SW480 (cell line): Measurements from ENCODE around the gene ORM1.

ENCODE experiments used
- DNase-seq: peaks from one replicate; pipeline ENCODE4 v3.0.0-alpha.2; 2016; ENCODE audit warnings: low spot score

The ORM1 gene

GRCh38 chr9:114344188-114344566 lies 21.3 kb downstream of the ORM1 start:
- DNase-seq, result no peak

DNA sequence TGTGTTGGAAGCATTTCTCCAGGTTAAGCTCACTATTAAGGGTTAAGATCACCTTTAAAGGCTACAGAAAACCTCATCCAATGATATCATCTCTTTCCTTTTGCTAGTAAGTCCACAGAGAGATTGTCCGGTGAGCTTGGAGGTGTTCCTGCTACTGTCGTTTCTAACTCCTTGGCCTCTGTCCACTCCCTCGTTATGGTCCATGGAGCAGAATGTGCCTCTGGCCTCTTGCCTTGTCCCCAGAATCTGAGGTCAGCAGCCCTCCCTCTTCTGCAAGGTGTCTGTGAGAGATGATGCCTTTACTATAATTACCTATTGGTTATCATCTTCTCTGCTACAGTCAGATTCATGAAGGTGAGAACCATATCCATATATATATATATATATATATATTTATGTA lies 21.8 kb downstream of the ORM1 start:
- no peak for DNase-seq

DNA sequence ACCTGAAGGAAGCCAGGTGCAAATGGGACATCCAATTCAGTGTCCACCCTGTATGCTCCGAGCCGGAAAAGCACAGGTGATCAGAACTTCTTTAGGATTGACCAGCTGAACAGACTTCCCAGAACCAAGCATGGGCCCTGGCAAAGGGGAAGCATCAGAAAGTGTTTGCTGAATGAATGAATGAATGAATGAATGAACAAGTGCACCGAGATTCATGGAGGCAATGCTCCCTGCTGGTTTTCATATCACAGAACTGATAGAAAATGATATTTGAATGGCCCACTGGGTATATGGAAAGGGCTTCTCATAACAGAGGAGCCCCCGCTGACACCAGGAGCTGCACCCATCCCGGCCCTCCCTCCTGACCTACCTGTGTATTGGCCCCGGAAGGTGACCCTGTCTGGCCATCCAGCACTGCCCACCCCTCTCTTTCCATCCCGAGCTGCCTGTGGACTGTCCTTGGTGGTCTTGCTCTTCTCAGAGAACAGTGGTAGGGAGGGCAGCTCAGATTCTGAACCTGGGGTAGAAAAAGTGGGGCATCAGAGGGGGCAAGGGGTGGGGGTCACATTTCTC lies 22.7 kb downstream of the ORM1 start:
- DNase-seq, result no peak

DNA sequence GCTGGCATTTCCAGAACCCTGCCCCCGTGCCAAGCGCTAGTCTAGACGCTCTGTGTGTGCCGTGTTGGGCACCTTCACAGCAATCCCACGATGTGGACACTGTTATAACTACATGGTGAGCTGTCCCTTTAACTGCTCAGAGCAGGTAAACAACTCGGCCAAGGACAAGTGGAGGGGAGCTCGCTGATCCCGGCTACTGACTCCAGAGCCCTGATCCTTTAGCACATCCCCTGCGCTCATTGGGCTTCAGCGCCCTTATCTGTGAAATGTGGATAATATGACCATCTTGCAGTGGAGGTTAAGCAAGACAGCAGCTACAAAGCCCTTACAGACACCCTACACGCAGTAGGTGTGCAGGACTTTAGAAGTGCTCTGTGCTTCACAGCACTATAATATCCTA lies 23.2 kb downstream of the ORM1 start:
- DNase-seq, result no peak

DNA sequence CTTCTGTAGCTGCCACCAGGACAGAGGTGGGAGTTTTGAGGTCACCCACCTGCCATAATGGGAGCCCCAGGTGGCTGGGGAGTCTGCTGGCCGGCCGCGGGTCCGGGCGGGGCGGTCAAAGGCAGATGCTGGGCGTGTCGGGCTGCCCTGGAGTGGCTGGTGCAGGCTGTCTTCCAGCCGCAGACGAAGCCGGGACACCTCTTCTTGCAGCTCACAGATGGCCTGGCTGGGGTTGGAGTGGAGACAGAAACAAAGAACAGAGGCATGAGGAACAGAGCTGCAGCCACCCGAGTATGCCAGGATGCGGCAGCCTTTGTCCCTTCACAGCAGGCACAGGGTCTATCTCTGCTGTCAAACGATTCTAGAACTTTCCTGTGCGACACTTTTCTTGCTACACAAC lies 24.8 kb downstream of the ORM1 start:
- DNase-seq, result no peak

DNA sequence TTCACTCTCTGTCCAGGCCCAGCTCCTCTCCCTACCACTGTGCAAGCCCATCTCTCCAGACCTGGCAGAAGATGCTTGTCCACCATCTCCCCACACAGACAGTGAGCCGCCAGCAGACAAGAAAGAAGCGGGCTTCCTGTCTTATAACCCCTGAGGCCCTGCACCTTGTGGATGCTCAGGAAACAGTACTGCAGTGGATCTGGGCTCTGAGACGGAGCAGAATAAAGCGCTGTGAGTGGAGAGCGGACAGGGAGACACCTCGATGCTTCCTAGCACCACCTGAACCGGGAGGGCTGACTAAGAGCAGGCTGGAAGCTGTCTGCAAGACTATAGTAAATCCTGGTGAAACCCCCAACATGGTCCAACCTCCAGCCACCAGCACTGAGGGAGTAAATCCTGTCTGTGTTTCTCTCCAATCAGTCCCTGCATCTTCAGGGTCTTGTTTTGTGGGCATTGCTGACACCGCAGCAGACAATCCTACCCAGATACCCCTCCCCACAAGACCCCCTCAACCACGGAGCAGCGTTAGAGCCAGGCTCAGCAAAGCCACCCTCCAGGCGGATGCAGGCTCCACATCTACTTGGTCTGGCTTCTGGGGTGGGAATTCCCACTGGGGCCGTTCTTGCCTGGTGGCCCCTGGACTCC lies 25.5 kb downstream of the ORM1 start:
- DNase-seq, result no peak

DNA sequence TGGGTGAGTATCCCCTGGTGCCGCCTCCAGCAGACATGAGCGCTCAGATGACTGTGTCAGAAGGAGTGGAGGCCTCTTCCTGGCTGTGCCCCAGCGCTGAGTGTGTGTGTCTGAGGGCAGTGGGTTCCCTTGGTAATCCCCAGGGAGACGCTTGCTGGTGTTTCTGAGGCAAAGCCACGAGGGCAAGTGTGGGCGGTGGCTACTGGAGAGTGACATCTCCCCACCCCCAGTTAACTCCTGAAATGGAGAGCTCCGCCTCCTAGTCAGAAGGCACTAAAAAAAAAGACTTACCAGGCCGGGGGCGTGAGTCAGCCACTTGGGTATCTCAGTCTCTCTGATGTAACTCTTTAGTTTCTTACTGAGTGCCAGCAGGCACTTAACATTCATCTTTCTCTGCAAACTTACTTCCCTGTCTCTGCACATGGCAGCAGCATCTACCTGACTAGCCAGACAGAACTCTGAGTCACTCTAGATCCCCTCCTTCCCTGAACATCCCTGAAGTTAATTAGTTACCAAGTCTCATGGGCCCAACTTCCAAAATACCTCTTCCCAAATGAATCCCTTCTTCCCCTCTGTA lies 26.1 kb downstream of the ORM1 start:
- DNase-seq, result peak; percentile 78

- no peak for DNase-seq
Observed at GRCh38 chr9:114349713-114350480, 27.0 kb downstream of the ORM1 start.

DNA sequence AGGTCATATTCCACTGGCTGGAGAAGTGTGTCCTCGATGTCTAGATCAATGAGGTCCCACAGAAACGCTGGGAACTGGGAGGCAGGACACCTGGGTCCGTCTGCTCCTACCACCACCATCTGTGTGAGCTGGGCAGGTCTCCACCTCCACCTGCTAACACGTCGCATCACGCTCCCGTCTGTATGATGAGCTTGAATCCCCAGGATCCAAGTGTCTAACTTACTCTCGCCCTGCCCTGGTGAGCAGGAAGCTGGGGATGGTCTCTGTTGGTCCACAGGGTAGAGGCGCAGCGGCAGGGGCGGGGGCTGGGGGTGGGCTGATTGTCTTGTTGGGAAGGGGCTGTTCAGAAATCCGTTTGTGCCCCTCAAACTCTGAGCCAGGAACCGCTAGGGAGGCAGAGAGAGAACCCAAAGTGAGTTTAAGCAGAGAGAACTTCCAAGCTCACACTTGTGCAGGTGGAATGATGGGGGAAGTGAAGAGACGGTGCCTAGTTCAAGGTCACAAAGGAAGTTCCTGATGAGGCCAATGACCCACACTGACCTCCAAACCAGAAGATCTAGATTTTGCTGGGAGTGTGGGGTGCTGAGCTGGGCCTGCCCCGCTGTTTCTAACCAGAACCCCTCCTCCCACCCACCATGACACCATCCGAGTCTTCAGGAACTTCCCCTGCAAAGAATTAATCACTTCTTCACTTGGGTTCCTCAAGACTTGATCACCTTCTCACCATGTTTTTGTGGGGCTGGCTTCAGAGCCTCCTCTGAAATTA lies 27.9 kb downstream of the ORM1 start:
- DNase-seq, result no peak

DNA sequence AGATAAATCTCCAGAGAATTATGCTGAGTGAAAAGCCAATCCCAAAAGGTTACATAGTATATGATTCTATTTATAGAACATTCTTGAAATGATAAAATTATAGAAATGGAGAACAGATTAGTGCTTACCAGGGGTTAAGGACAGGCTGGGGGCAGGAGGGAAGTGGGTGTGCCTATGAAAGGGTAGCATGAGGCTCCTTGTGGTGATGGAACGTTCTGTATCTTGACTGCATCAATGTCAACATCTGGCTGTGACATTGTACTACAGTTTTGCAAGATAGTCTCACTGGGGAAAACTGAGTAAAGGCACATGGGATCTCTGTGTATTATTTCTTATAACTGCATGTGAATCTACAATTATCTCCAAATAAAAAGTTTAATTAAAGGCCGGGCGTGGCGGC lies 29.0 kb downstream of the ORM1 start:
- DNase-seq, result no peak

DNA sequence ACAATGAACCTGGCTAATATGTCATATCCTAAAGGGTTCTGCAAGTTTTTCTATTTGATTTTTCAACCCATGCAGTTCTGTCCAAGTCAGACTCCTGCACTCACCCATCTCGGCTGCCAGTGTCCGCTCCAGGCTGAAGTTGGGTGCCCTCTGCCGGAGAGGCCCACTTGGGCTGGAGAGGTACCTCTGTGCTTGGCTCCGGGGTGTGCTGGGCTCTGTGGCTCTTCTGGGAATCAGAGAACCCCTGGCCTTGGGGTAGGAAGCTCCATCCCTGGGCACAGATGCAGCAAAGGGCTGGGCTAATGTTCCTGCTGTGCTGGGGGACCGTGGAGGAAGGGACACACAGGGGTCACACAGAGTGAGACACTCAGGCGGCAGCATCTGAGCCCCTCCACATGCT lies 32.9 kb downstream of the ORM1 start:
- DNase-seq, result no peak

- no peak for DNase-seq
Observed at GRCh38 chr9:114356792-114357191, 33.9 kb downstream of the ORM1 start.

GRCh38 chr9:114357360-114357759 lies 34.5 kb downstream of the ORM1 start:
- DNase-seq, result no peak

- no peak for DNase-seq
Observed at GRCh38 chr9:114357911-114358328, 35.0 kb downstream of the ORM1 start.

DNA sequence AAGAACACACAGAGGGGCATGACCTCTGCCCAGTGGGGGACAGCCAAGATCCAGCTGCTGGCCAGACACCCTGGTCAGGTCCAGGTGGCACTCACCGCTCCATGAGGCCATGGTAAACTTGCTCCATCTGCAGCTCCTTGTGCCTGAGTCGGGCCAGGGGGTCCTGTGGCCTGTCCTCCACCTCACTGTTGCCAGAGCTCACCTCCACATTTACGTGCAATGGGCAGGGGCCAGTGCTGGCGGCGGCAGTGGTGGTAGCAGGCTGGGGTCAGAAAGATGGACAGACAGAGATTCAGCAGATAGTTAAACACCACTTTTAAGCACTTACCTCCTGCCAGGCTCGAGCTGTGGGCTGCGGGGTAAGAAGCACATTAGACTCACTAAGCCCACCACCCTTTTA lies 36.9 kb downstream of the ORM1 start:
- no peak for DNase-seq

GRCh38 chr9:114361542-114361941 lies 38.6 kb downstream of the ORM1 start:
- no peak for DNase-seq

- DNase-seq, result no peak
Observed at GRCh38 chr9:114362394-114362793, 39.5 kb downstream of the ORM1 start.

DNA sequence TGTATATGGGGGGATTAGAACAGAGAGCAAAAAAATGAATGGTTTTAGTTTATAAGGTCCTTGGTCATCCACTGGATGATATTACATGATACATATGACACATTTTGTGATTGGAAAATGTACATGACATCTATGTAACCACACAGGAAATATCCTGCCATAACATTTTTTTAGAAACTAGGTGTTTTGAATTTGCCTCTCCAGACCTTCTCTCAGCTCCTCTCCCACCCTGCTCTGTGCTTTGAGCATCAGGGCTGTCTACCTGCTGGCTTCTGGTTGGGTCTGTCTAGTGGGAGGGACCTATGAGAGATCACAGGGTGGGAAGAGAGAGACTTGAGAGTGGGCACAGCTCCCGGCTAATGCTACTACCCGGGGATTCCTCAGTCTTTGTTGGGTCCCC lies 40.5 kb downstream of the ORM1 start:
- no peak for DNase-seq

- DNase-seq, result peak; percentile 32
Observed at GRCh38 chr9:114364134-114365041, 41.5 kb downstream of the ORM1 start.

DNA sequence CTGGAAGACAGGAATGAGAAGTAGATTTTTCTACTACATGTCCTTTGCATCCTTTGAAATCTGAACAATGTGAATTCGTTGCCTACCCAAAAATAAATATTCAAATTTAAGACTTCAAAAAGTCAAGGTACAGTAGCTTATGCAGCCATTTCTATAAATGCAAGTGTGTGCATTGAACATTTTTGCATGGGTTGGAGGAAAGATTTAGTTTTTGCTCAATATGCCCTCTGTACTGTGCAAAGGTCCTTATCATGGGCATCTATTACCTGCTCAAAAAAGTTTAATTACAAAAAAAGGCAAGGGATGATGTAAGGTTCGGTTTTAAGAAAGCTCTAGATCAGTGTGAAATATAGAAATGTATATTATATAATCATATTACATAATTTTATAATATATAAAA lies 42.3 kb downstream of the ORM1 start:
- DNase-seq, result no peak
